DOHH2 (cell line): ENCODE measurements around the gene GRIN2A.

ENCODE experiments used
- H3F3A ChIP-seq: fragments of 200-600 bp; sonication (generic), shearing (Covaris generic); 2 replicates; pipeline ENCODE4 v1.6.0; 2016; ENCODE audit warnings: antibody characterized with exemption, mild to moderate bottlenecking; ENCODE audit not compliant: control insufficient read depth, insufficient read depth
- H3K27ac ChIP-seq: fragments of 200-600 bp; sonication (generic); 2 replicates; pipeline ENCODE4 v1.5.1; 2014; ENCODE audit warnings: low read depth, mild to moderate bottlenecking, low read length, moderate library complexity
- H3K27me3 ChIP-seq: fragments of 200-600 bp; sonication (generic); 2 replicates; pipeline ENCODE4 v1.6.1; 2014; ENCODE audit warnings: mild to moderate bottlenecking, low read length, mixed read lengths; ENCODE audit not compliant: control insufficient read depth
- H3K36me3 ChIP-seq: fragments of 200-600 bp; sonication (generic); 2 replicates; pipeline ENCODE4 v1.6.1; 2014; ENCODE audit warnings: mild to moderate bottlenecking, low read length, moderate library complexity, mixed read lengths; ENCODE audit not compliant: control insufficient read depth
- H3K4me1 ChIP-seq: fragments of 200-600 bp; sonication (generic); 2 replicates; pipeline ENCODE4 v1.6.1; 2014; ENCODE audit warnings: mild to moderate bottlenecking, low read length, mixed read lengths; ENCODE audit not compliant: control insufficient read depth
- H3K4me2 ChIP-seq: fragments of 200-600 bp; sonication (generic); 2 replicates; pipeline ENCODE4 v1.6.0; 2014; ENCODE audit warnings: mild to moderate bottlenecking, low read length, moderate library complexity
- H3K4me3 ChIP-seq: fragments of 200-600 bp; sonication (generic); 2 replicates; pipeline ENCODE4 v1.5.1; 2014; ENCODE audit warnings: mild to moderate bottlenecking, low read length, mixed read lengths
- H3K79me2 ChIP-seq: fragments of 200-600 bp; sonication (generic); 2 replicates; pipeline ENCODE4 v1.6.1; 2014; ENCODE audit warnings: mild to moderate bottlenecking, low read length, mixed read lengths; ENCODE audit not compliant: control insufficient read depth
- H3K9me2 ChIP-seq: fragments of 200-600 bp; sonication (generic); replicated peaks from 2 replicates; pipeline ENCODE4 v1.6.1; 2014; ENCODE audit warnings: mild to moderate bottlenecking, low read length, mixed read lengths; ENCODE audit not compliant: control insufficient read depth
- H3K9me3 ChIP-seq: fragments of 200-600 bp; sonication (generic); 2 replicates; pipeline ENCODE4 v1.6.1; 2014; ENCODE audit warnings: antibody characterized with exemption, low read length, mixed read lengths; ENCODE audit not compliant: control insufficient read depth, insufficient read depth
- H4K20me1 ChIP-seq: fragments of 200-600 bp; sonication (generic); 2 replicates; pipeline ENCODE4 v1.6.0; 2014; ENCODE audit warnings: low read depth, mild to moderate bottlenecking, antibody characterized with exemption, low read length, moderate library complexity; ENCODE audit not compliant: control insufficient read depth, insufficient read depth
- CTCF ChIP-seq: fragments of 200-600 bp; sonication (generic); IDR thresholded peaks from one replicate; pipeline ENCODE4 v1.5.1; 2014; ENCODE audit warnings: antibody characterized with exemption, mild to moderate bottlenecking, low read depth, low read length; ENCODE audit not compliant: poor library complexity, severe bottlenecking
- EZH2phosphoT487 ChIP-seq: fragments of 200-600 bp; sonication (generic); IDR thresholded peaks from 2 replicates; pipeline ENCODE4 v1.6.1; 2017; ENCODE audit warnings: borderline replicate concordance, mild to moderate bottlenecking, antibody characterized with exemption, low read length, moderate library complexity, mixed read lengths

Gene GRIN2A

GRCh38 chr16:9773289-9773688 lies 408.9 kb downstream of the GRIN2A start:
- H3K4me1 ChIP-seq = no peaks in the 10 kb centered on the region
- TF ChIP-seq CTCF = no peak
- no peak for TF ChIP-seq EZH2phosphoT487
- no peaks in the 10 kb centered on the region for H3K9me3 ChIP-seq
- no peaks in the 10 kb centered on the region for H3K36me3 ChIP-seq
- H3K27me3 ChIP-seq = no peaks in the 10 kb centered on the region
- H3K9me2 ChIP-seq = no peaks in the 10 kb centered on the region
- no peak overlapping the region for H3K4me3 ChIP-seq
- H3K27ac ChIP-seq = no peak overlapping the region
- H3F3A ChIP-seq = no peaks in the 10 kb centered on the region
- no peaks in the 10 kb centered on the region for H4K20me1 ChIP-seq
- H3K79me2 ChIP-seq = no peaks in the 10 kb centered on the region
- H3K4me2 ChIP-seq = no peak overlapping the region

- H3F3A ChIP-seq = no peaks in the 10 kb centered on the region
- H3K4me1 ChIP-seq = no peaks in the 10 kb centered on the region
- no peaks in the 10 kb centered on the region for H3K27me3 ChIP-seq
- H3K9me3 ChIP-seq = no peaks in the 10 kb centered on the region
- H3K4me3 ChIP-seq = no peak overlapping the region
- H3K79me2 ChIP-seq = no peaks in the 10 kb centered on the region
- H4K20me1 ChIP-seq = no peaks in the 10 kb centered on the region
- TF ChIP-seq EZH2phosphoT487 = no peak
- no peak for TF ChIP-seq CTCF
- no peak overlapping the region for H3K4me2 ChIP-seq
- H3K36me3 ChIP-seq = no peaks in the 10 kb centered on the region
- no peaks in the 10 kb centered on the region for H3K9me2 ChIP-seq
- H3K27ac ChIP-seq = no peak overlapping the region
These were observed 409.6 kb downstream of the GRIN2A start for GRCh38 chr16:9772526-9773225.

- H3K9me2 ChIP-seq = no peaks in the 10 kb centered on the region
- no peak for TF ChIP-seq CTCF
- TF ChIP-seq EZH2phosphoT487 = no peak
- H3K4me3 ChIP-seq = no peak overlapping the region
- H3F3A ChIP-seq = no peaks in the 10 kb centered on the region
- H3K79me2 ChIP-seq = no peaks in the 10 kb centered on the region
- H3K4me1 ChIP-seq = no peaks in the 10 kb centered on the region
- no peaks in the 10 kb centered on the region for H3K27me3 ChIP-seq
- no peak overlapping the region for H3K4me2 ChIP-seq
- H3K36me3 ChIP-seq = no peaks in the 10 kb centered on the region
- H3K27ac ChIP-seq = no peak overlapping the region
- H4K20me1 ChIP-seq = no peaks in the 10 kb centered on the region
- H3K9me3 ChIP-seq = no peaks in the 10 kb centered on the region
These were observed 415.3 kb downstream of the GRIN2A start for GRCh38 chr16:9766891-9767290.
